ENCODE measurements around the gene ETV6.

The ETV6 gene

DNA sequence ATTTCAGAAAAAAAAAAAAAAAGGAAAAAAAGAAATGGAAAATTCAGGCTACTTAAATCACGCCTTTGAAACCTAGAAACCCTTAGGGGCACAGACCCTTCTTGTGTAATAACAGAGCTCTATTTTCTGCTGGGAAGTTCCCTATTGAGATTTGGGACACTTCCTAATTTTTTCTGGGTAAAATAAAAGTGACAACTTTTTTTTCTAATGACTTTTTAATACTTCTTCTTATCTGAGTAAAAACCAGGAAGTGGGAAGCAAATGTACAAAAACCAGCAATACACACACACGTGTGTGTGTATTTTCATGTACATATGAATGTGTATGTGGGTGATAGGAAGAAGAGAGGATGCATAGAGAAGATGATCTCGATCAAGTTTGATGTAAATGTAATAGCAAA, 35.8 kb downstream of the ETV6 start:
- no peaks in the 10 kb centered on the region for H3K4me1 ChIP-seq (ENCODE audit: low read depth, poor library complexity, severe bottlenecking)
- H3K36me3 ChIP-seq (ENCODE audit: insufficient read depth): no peaks in the 10 kb centered on the region
- no peak overlapping the region for H3K4me2 ChIP-seq
- no peak overlapping the region for H2AFZ ChIP-seq (ENCODE audit: low read depth)
- no peak overlapping the region for H3K4me3 ChIP-seq (IDR thresholded peaks at IDR 0.05; ENCODE audit: insufficient read depth, low read depth, low read length)
- H4K20me1 ChIP-seq (ENCODE audit: insufficient read depth): no peaks in the 10 kb centered on the region
- H3K27me3 ChIP-seq (ENCODE audit: insufficient read depth, low read depth): no peaks in the 10 kb centered on the region
- TF ChIP-seq, protein P1, sequence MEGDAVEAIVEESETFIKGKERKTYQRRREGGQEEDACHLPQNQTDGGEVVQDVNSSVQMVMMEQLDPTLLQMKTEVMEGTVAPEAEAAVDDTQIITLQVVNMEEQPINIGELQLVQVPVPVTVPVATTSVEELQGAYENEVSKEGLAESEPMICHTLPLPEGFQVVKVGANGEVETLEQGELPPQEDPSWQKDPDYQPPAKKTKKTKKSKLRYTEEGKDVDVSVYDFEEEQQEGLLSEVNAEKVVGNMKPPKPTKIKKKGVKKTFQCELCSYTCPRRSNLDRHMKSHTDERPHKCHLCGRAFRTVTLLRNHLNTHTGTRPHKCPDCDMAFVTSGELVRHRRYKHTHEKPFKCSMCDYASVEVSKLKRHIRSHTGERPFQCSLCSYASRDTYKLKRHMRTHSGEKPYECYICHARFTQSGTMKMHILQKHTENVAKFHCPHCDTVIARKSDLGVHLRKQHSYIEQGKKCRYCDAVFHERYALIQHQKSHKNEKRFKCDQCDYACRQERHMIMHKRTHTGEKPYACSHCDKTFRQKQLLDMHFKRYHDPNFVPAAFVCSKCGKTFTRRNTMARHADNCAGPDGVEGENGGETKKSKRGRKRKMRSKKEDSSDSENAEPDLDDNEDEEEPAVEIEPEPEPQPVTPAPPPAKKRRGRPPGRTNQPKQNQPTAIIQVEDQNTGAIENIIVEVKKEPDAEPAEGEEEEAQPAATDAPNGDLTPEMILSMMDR (conservative IDR thresholded peaks at IDR 0.05; ENCODE audit: low read depth, low read length): no peak
- H3K9ac ChIP-seq: no peak overlapping the region
- peaks cover 4% of the 10 kb centered on the region; the same call in 1 of the 2 replicates for H3K79me2 ChIP-seq (ENCODE audit: insufficient read depth, low read depth)
- H3K27ac ChIP-seq: no peak overlapping the region

DNA sequence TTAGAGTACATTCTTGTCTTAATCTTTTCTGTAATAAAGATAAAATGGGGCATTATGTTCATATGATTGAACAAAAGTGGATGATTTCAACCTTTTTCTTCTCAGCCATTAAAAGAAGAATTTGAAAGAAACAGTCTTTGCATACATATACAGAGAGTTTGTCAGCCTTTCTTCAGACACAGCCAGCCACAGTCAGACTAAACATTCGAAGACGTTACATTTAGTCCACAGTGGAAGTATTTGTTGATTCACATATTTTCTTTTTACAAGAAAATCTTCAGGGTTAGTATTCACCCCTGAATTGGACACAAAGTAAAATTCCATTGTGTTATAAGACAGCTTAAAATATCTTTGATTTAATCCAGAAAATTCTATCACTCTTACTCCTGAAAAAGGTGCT, 36.2 kb downstream of the ETV6 start:
- no peak overlapping the region for H3K27ac ChIP-seq
- no peaks in the 10 kb centered on the region for H3K27me3 ChIP-seq (ENCODE audit: insufficient read depth, low read depth)
- no peak overlapping the region for H3K4me3 ChIP-seq (IDR thresholded peaks at IDR 0.05; ENCODE audit: insufficient read depth, low read depth, low read length)
- no peak overlapping the region for H3K9ac ChIP-seq
- H3K79me2 ChIP-seq (ENCODE audit: insufficient read depth, low read depth): peaks cover 4% of the 10 kb centered on the region; the same call in 1 of the 2 replicates
- no peak overlapping the region for H3K4me2 ChIP-seq
- H3K36me3 ChIP-seq (ENCODE audit: insufficient read depth): no peaks in the 10 kb centered on the region
- H2AFZ ChIP-seq (ENCODE audit: low read depth): no peak overlapping the region
- H4K20me1 ChIP-seq (ENCODE audit: insufficient read depth): no peaks in the 10 kb centered on the region
- no peaks in the 10 kb centered on the region for H3K4me1 ChIP-seq (ENCODE audit: low read depth, poor library complexity, severe bottlenecking)
- TF ChIP-seq, protein P1 (conservative IDR thresholded peaks at IDR 0.05; ENCODE audit: low read depth, low read length): no peak

DNA sequence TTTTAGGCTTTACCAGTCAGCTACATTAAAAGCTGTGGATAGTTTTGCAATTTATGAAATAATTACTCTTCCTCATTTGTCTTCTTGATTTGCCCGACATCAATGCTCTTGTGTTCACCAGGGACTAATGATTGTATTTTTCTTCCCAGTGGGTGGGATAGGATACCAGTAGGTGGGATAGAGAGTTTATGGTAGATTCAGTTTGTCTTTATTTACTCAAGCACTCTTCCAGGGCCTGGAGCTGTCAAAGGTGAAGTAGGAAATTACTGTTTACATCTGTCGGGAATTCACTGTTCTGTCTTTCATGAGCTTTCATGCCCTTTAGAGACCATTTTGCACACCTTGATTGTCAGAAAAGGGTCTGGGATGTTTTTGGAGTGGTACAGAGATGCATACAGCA, 36.6 kb downstream of the ETV6 start:
- Histone ChIP-seq H3K79me2 (ENCODE audit: insufficient read depth, low read depth) (peaks cover 4% of the 10 kb centered on the region; the same call in 1 of the 2 replicates), H3K27me3 (ENCODE audit: insufficient read depth, low read depth) (no peaks in the 10 kb centered on the region), H3K9ac (no peak overlapping the region), H3K27ac (no peak overlapping the region), H3K36me3 (ENCODE audit: insufficient read depth) (no peaks in the 10 kb centered on the region), H3K4me1 (ENCODE audit: low read depth, poor library complexity, severe bottlenecking) (no peaks in the 10 kb centered on the region), H4K20me1 (ENCODE audit: insufficient read depth) (no peaks in the 10 kb centered on the region), H3K4me2 (no peak overlapping the region), H3K4me3 (IDR thresholded peaks at IDR 0.05; ENCODE audit: insufficient read depth, low read depth, low read length) (no peak overlapping the region), H2AFZ (ENCODE audit: low read depth) (no peak overlapping the region)
- TF ChIP-seq, protein P1 (conservative IDR thresholded peaks at IDR 0.05; ENCODE audit: low read depth, low read length): no peak

DNA sequence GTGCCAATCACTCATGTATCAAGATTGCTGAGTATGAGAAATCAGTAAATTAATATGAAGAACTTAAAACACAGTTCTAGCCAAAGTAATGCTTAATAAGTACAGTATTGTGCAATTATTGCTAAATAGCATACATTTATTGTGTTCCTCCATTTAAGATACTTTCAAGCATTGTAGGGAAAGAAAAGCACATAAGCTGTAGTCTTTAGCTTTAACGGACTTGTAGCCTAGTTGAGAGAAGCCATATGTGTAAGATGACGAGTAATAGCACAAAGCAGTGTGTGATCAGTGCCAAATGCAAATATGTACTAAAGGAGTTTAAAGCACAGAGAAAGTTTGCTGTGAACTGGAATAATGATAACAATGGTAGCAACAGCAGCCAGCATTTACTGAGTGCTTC, 38.1 kb downstream of the ETV6 start:
- H3K36me3 ChIP-seq (ENCODE audit: insufficient read depth): no peaks in the 10 kb centered on the region
- H3K9ac ChIP-seq: no peak overlapping the region
- H3K4me2 ChIP-seq: no peak overlapping the region
- H3K79me2 ChIP-seq (ENCODE audit: insufficient read depth, low read depth): peaks cover 4% of the 10 kb centered on the region; the same call in 1 of the 2 replicates
- TF ChIP-seq, protein P1 (conservative IDR thresholded peaks at IDR 0.05; ENCODE audit: low read depth, low read length): no peak
- H3K27ac ChIP-seq: no peak overlapping the region
- no peak overlapping the region for H2AFZ ChIP-seq (ENCODE audit: low read depth)
- no peaks in the 10 kb centered on the region for H4K20me1 ChIP-seq (ENCODE audit: insufficient read depth)
- H3K4me1 ChIP-seq (ENCODE audit: low read depth, poor library complexity, severe bottlenecking): no peaks in the 10 kb centered on the region
- no peaks in the 10 kb centered on the region for H3K27me3 ChIP-seq (ENCODE audit: insufficient read depth, low read depth)
- no peak overlapping the region for H3K4me3 ChIP-seq (IDR thresholded peaks at IDR 0.05; ENCODE audit: insufficient read depth, low read depth, low read length)

Measured in KMS-11 (cell line).